HepG2 (cell line): ENCODE measurements around the gene RABL6. TPM values are rescaled to one million over a fixed set of nuclear protein-coding genes. Genes with fewer than 3 reads are reported as not detected.

Experiments used
- DPF2 ChIP-seq: sonication (generic); formaldehyde crosslinking; IDR thresholded peaks from 2 replicates; pipeline ENCODE4 v1.4.0; 2020; ENCODE audit warnings: mild to moderate bottlenecking, low read depth, missing genetic modification reagents, borderline replicate concordance
- KDM3A ChIP-seq: IDR thresholded peaks from 2 replicates; pipeline ENCODE4 v1.6.1; 2018; ENCODE audit warnings: low read depth, missing compliant biosample characterization
- RXRB ChIP-seq: IDR thresholded peaks from 2 replicates; pipeline ENCODE4 v1.6.1; 2016; ENCODE audit warnings: borderline replicate concordance, missing genetic modification reagents, missing compliant biosample characterization
- ZNF563 ChIP-seq: sonication (generic); formaldehyde crosslinking; IDR thresholded peaks from 2 replicates; pipeline ENCODE4 v1.8.0; 2022; ENCODE audit warnings: mild to moderate bottlenecking, moderate library complexity, missing genetic modification reagents
- polyA plus RNA-seq, 8 experiments: library from polyadenylated mRNA; depleted of rRNA in 3 of 8; stranded (reverse) in 7 of 8; unstranded in 1 of 8; fragments of >200 nt; fragmentation: Illumina TruSeq in 4 of 8; extraction: Trizol in 4 of 8; gene quantifications; 2 replicates each; pipeline versions ENCODE4 v1.2.1 to v1.2.3, GENCODE V29; 2011 to 2016; ENCODE audit warnings: low read depth in 4 of 8, missing spikeins in 1 of 8, mixed read lengths in 1 of 8; ENCODE audit not compliant: insufficient read depth in 1 of 8
- total RNA-seq, 5 experiments: library from RNA; depleted of rRNA; stranded (reverse); fragments of >200 nt; fragmentation: Illumina TruSeq; extraction: Trizol; gene quantifications; 2 replicates each; pipeline ENCODE4 v1.2.3, GENCODE V29; 2016; ENCODE audit warnings: low read depth in 1 of 5
- TF ChIP-seq, protein P1 (sequence below): sonication (generic); formaldehyde crosslinking; IDR thresholded peaks from 2 replicates; pipeline ENCODE4 v1.4.0; 2020; ENCODE audit warnings: missing genetic modification reagents, borderline replicate concordance
- TF ChIP-seq, protein P2 (sequence below): sonication (generic); IDR thresholded peaks from 2 replicates; pipeline ENCODE4 v1.6.1; 2016; ENCODE audit warnings: low read depth, borderline replicate concordance
- TF ChIP-seq, protein P3 (sequence below): sonication (generic); formaldehyde crosslinking; IDR thresholded peaks from 2 replicates; pipeline ENCODE4 v1.4.0; 2020; ENCODE audit warnings: missing genetic modification reagents, borderline replicate concordance

Gene RABL6
- total and polyA plus RNA-seq, 2 of the 13 experiments (the other 11 are each of a cell fraction or from before 2014, with no cell fraction given) = 81.5 to 125 TPM

DNA sequence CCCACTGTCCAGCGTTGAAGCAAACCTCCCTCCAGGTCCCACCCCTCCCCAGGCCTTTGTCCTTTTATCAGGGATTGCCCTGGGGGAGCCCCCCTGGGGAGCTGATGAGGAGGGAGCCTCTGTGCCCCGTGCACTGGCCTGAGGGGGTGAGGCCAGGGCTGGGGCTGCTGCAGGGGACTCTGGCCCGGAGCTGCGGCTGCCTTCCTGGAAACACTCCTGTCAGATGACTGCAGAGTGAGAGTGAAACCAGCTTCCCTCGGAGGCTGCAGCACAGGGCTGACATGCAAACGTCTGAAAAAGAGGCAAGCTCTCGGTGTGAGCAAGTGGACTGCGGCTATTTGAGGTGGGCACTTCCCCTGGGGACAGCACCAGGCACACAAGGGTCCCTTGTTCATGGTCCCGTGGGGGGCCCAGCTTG, 74.0 kb downstream of the RABL6 start (continued):
- TF ChIP-seq, protein P1, sequence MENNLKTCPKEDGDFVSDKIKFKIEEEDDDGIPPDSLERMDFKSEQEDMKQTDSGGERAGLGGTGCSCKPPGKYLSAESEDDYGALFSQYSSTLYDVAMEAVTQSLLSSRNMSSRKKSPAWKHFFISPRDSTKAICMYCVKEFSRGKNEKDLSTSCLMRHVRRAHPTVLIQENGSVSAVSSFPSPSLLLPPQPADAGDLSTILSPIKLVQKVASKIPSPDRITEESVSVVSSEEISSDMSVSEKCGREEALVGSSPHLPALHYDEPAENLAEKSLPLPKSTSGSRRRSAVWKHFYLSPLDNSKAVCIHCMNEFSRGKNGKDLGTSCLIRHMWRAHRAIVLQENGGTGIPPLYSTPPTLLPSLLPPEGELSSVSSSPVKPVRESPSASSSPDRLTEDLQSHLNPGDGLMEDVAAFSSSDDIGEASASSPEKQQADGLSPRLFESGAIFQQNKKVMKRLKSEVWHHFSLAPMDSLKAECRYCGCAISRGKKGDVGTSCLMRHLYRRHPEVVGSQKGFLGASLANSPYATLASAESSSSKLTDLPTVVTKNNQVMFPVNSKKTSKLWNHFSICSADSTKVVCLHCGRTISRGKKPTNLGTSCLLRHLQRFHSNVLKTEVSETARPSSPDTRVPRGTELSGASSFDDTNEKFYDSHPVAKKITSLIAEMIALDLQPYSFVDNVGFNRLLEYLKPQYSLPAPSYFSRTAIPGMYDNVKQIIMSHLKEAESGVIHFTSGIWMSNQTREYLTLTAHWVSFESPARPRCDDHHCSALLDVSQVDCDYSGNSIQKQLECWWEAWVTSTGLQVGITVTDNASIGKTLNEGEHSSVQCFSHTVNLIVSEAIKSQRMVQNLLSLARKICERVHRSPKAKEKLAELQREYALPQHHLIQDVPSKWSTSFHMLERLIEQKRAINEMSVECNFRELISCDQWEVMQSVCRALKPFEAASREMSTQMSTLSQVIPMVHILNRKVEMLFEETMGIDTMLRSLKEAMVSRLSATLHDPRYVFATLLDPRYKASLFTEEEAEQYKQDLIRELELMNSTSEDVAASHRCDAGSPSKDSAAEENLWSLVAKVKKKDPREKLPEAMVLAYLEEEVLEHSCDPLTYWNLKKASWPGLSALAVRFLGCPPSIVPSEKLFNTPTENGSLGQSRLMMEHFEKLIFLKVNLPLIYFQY = no peak
- TF ChIP-seq KDM3A (CRISPR knock-in tag) (no peak), RXRB (CRISPR knock-in tag) (0 out of 2 replicates have a peak, but pooled peaks have one; percentile 10), DPF2 (0 out of 2 replicates have a peak, but pooled peaks have one; percentile 38), ZNF563 (CRISPR knock-in tag) (peak; percentile 91)
- TF ChIP-seq, protein P2, sequence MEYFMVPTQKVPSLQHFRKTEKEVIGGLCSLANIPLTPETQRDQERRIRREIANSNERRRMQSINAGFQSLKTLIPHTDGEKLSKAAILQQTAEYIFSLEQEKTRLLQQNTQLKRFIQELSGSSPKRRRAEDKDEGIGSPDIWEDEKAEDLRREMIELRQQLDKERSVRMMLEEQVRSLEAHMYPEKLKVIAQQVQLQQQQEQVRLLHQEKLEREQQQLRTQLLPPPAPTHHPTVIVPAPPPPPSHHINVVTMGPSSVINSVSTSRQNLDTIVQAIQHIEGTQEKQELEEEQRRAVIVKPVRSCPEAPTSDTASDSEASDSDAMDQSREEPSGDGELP = peak; percentile 43; the same call in 1 of the 2 replicates
- TF ChIP-seq, protein P3, sequence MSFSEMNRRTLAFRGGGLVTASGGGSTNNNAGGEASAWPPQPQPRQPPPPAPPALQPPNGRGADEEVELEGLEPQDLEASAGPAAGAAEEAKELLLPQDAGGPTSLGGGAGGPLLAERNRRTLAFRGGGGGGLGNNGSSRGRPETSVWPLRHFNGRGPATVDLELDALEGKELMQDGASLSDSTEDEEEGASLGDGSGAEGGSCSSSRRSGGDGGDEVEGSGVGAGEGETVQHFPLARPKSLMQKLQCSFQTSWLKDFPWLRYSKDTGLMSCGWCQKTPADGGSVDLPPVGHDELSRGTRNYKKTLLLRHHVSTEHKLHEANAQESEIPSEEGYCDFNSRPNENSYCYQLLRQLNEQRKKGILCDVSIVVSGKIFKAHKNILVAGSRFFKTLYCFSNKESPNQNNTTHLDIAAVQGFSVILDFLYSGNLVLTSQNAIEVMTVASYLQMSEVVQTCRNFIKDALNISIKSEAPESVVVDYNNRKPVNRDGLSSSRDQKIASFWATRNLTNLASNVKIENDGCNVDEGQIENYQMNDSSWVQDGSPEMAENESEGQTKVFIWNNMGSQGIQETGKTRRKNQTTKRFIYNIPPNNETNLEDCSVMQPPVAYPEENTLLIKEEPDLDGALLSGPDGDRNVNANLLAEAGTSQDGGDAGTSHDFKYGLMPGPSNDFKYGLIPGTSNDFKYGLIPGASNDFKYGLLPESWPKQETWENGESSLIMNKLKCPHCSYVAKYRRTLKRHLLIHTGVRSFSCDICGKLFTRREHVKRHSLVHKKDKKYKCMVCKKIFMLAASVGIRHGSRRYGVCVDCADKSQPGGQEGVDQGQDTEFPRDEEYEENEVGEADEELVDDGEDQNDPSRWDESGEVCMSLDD (CRISPR knock-in tag) = peak; percentile 47; the same call in 1 of the 2 replicates
